GM12865 (cell line): ENCODE measurements around the gene CALML5.

Experiments
- DNase-seq: peaks from one replicate; pipeline ENCODE4 v3.0.0; 2010; ENCODE audit warnings: low read depth
- H3K4me3 ChIP-seq: 2 replicates; pipeline ENCODE4 v1.5.1; 2011; ENCODE audit warnings: mild to moderate bottlenecking, low read depth, low read length, control low read depth
- TF ChIP-seq, protein P1 (sequence below): IDR thresholded peaks from 2 replicates; pipeline ENCODE4 v1.5.1; 2011; ENCODE audit warnings: low read length, control low read depth, low read depth, inconsistent platforms; ENCODE audit not compliant: insufficient read depth; ENCODE audit errors: missing control alignments

Gene CALML5, protein sequence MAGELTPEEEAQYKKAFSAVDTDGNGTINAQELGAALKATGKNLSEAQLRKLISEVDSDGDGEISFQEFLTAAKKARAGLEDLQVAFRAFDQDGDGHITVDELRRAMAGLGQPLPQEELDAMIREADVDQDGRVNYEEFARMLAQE

DNA sequence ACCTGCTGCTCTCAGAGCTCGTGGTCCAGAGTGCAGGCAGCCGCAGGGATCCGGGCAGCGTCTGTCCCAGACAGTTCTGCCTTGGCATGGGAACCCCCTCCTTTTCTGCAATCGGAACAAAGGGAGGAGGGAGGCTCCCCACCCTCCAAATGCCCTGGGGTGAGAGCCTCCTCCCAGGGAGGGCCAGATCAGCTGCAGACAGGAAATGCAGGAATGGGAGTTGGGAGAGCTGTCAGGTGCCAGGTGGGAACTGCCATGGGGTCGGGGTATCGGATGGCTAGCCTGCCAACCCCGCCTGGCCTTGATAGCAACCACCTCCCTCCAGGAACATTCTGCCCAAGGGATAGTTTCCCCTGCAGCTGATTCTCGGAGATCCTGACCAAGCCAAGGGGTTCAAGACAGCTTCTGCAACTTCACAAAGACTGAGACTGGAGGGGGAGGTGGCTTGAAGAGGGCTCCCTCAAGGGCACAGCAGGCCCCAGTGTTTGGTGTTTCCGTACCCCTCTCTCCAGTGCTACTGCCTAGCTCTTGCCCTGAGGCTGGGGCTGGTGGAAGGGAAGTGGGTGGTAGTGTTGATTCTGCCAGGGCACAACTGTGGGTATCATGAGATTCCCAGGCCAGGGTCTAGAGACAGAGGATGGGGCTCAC lies at the start of gene CALML5:
Gene CALML5 (minus strand): TSS at position 78 of the 648 bp plus-strand sequence. CDS start 132 bp downstream, outside the sequence.
- H3K4me3 ChIP-seq: no peak within 1 kb of the TSS
- no peak for DNase-seq
- TF ChIP-seq, protein P1, sequence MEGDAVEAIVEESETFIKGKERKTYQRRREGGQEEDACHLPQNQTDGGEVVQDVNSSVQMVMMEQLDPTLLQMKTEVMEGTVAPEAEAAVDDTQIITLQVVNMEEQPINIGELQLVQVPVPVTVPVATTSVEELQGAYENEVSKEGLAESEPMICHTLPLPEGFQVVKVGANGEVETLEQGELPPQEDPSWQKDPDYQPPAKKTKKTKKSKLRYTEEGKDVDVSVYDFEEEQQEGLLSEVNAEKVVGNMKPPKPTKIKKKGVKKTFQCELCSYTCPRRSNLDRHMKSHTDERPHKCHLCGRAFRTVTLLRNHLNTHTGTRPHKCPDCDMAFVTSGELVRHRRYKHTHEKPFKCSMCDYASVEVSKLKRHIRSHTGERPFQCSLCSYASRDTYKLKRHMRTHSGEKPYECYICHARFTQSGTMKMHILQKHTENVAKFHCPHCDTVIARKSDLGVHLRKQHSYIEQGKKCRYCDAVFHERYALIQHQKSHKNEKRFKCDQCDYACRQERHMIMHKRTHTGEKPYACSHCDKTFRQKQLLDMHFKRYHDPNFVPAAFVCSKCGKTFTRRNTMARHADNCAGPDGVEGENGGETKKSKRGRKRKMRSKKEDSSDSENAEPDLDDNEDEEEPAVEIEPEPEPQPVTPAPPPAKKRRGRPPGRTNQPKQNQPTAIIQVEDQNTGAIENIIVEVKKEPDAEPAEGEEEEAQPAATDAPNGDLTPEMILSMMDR: no peak

DNA sequence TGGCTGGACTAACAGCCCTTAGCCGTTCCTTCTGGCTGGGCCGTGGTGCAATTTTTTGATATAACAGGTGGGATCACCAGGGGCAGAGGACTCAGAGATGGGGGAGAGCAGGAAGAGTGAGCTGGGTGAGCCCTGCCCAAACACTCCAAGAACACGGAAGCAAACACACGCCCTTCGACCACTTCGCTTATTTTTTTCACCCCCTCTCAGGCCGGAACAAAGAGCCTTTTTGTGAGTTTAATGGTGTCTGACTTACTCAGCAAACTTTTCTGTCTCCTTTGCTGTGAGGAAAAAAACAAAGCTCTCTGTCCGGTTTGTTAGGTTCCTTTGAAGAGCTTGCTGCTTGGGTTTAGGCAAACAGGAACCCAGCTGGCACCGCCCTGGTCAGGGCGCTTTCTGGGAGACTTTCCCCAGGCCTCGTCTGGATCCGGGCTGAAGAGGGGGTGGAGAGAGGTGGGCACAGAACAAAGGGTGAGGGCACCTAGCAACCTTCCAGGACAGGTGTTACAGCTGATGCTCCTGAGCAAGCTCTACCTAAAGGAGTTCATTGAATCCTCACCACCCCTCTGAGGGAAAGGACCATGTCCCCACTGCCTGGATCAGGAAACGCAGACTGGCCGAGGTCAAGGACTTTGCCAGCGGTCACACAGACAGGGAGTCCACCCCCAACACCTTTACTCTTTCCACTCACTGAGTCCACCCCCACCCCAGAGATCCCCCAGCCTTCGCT lies 48.7 kb upstream of the CALML5 start:
- TF ChIP-seq, protein P1: no peak
- H3K4me3 ChIP-seq: no peak overlapping the region
- no peak for DNase-seq

DNA sequence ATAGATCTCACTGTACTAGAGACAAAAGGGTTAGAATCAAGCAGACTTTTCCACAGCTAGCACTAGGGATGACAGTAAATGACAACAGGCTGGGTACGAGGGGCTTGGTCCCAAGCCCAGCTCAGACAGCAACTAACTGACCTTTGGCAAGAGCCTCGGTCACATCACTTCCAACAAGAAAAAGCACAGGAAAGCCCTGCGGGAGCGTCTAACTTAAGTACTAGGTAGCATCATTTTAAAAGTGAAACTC lies 48.2 kb upstream of the CALML5 start:
- DNase-seq: no peak
- no peak overlapping the region for H3K4me3 ChIP-seq
- TF ChIP-seq, protein P1: no peak

DNA sequence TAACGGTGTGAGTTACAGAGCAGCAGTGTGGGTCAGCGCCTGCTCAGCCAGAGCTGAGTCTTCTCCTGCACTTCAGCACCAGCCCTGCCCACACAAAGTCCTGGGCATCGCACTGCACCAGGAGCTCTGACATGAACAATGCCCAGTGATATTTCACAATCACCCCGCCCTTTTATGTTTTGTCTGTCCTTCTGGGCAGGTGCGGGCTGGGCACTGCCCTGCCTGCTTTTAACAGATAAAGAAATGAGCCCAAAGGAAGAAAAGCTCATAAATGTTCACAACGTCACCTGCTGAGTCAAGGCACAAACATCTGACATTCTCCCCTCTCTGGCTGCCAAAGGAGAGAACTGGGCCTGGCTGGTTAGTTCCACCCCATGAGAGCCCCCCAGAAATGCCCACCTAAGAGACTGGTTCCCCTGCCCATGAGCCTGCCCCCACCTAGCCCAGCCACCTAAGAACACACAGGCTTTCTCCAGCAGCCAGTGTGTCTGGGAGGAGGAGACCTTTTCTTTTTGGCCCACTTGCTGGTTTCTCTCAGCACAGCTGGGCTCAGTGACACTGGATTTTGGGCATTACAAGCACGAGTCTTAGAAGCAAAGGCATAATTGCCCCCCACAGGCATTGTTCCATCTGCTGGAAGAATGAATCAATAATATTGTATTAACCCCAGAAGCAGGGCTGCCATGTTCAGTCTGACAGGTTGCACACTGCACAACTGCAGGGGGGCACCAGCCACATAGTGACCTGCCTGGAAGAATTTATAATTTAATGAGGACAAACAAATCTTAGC lies 47.7 kb upstream of the CALML5 start:
- TF ChIP-seq, protein P1: no peak
- no peak for DNase-seq
- no peak overlapping the region for H3K4me3 ChIP-seq

DNA sequence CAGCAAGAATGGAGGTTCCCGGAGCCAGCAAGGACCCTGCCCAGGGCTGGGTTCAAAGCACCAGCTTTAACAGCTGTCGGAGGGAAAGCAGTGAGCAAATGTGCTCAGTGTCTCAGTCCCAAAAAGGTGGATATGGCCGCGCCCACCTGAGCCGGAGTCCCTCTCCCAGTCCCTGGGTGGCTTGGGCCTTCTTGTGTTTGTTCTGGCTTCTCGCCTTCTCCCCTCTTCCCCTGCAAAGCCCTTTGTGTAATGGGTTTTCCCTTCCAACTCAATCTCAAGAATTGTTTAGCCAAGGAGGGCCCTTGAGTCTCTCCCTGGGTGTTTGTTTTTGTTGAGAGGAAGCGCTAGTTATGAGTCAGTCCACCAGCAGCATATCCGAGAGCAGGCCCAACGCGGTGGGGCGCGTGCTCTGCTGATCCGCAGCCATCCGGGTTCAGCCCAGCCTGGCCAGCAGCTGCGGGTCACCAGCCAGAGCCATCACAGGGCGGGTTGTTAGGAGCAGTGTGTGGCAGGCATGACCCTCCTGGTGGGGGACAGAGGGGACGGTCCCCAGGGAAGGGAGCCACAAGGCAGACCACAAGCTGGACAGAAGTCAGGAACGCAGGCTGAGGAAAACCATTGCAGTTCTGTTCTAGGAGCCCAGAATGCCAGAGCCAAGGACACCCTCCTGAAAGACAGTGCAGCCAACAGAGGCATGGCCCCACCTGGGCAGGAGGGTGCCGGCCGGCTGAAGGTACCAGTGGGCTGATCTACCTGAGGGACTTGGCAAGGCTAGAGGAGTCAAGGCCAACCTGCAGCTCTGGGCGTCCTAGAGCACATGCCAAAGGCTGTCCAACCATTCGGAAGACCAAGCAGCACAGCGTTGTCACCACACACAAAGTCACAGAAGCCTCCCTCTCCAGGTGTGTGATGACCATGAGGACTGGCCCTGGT lies 46.7 kb upstream of the CALML5 start:
- H3K4me3 ChIP-seq: no peak overlapping the region
- DNase-seq: no peak
- TF ChIP-seq, protein P1: no peak

DNA sequence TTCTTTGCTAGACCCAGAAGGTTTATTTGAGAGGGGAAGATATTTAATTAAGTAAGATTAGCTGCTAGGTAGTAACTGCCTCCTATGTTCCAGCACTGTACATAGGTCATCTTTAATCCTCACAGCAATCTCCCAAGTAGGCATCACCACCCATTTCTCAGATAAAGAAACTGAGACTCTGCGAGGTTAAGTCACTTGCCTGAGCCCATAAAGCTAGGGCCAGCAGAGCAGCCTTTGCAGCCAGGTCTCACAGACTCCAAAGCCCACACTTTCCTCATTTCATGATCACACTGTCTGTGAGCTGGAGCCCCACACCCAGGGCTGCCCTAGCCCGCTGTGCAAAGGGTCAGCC lies 46.0 kb upstream of the CALML5 start:
- TF ChIP-seq, protein P1: no peak
- DNase-seq: no peak
- no peak overlapping the region for H3K4me3 ChIP-seq
